Liver (tissue), 9 donors: ENCODE data around the gene LYSMD1. TPM values are rescaled to one million over a fixed set of nuclear protein-coding genes. Genes with fewer than 3 reads are reported as not detected.

Experiments used
- DNase-seq: peaks from one replicate; pipeline ENCODE4 v3.0.0-alpha.2; 2017; ENCODE audit warnings: low spot score
- H3K27ac ChIP-seq, 2 donors: one replicate each; pipeline ENCODE4 v1.7.0; 2013; ENCODE audit warnings: inconsistent platforms in 2 of 2, low read length in 2 of 2, control low read depth in 1 of 2, low read depth in 1 of 2, mild to moderate bottlenecking in 1 of 2
- H3K27me3 ChIP-seq, 4 donors: one replicate each; pipeline versions ENCODE4 v1.6.1 to v1.7.0; 2013; ENCODE audit warnings: low read length in 3 of 4, inconsistent platforms in 1 of 4, mild to moderate bottlenecking in 1 of 4, moderate library complexity in 1 of 4; ENCODE audit not compliant: control insufficient read depth in 4 of 4, insufficient read depth in 4 of 4
- H3K36me3 ChIP-seq, 4 donors: one replicate each; pipeline versions ENCODE4 v1.6.1 to v1.7.0; 2013; ENCODE audit warnings: low read length in 3 of 4, mild to moderate bottlenecking in 3 of 4, low read depth in 1 of 4, moderate library complexity in 1 of 4; ENCODE audit not compliant: control insufficient read depth in 4 of 4, insufficient read depth in 3 of 4
- H3K4me1 ChIP-seq, 4 donors: one replicate each; pipeline versions ENCODE4 v1.6.1 to v1.7.0; 2013; ENCODE audit warnings: low read length in 3 of 4, mild to moderate bottlenecking in 3 of 4, moderate library complexity in 1 of 4; ENCODE audit not compliant: control insufficient read depth in 4 of 4, insufficient read depth in 4 of 4
- H3K4me3 ChIP-seq, 3 donors: one replicate each; pipeline versions ENCODE4 v1.6.1 to v1.7.0; 2013; ENCODE audit warnings: low read length in 3 of 3, control low read depth in 1 of 3, low read depth in 1 of 3, mild to moderate bottlenecking in 1 of 3
- H3K9ac ChIP-seq, 2 donors: one replicate each; pipeline ENCODE4 v1.7.0; 2013; ENCODE audit warnings: low read length in 2 of 2, mild to moderate bottlenecking in 2 of 2, moderate library complexity in 2 of 2, control low read depth in 1 of 2, low read depth in 1 of 2
- H3K9me3 ChIP-seq, 4 donors: one replicate each; pipeline versions ENCODE4 v1.6.1 to v1.7.0; 2013; ENCODE audit warnings: low read length in 3 of 4; ENCODE audit not compliant: control insufficient read depth in 4 of 4
- EGR1 ChIP-seq, 2 donors: IDR thresholded peaks; 2 replicates each; pipeline ENCODE4 v1.6.1; 2016 to 2018; ENCODE audit warnings: antibody characterized with exemption in 2 of 2, low read depth in 2 of 2
- FOXA1 ChIP-seq: IDR thresholded peaks from 2 replicates; pipeline ENCODE4 v1.6.1; 2016; ENCODE audit warnings: antibody characterized with exemption
- FOXA2 ChIP-seq: IDR thresholded peaks from 2 replicates; pipeline ENCODE4 v1.6.1; 2016; ENCODE audit warnings: antibody characterized with exemption
- GABPA ChIP-seq, 2 donors: IDR thresholded peaks in 1 of 2; conservative IDR thresholded peaks in 1 of 2; 2 replicates each; pipeline ENCODE4 v1.6.1; 2016; ENCODE audit warnings: antibody characterized with exemption in 2 of 2, mild to moderate bottlenecking in 1 of 2, moderate library complexity in 1 of 2
- HNF4A ChIP-seq, 2 donors: conservative IDR thresholded peaks; 2 replicates each; pipeline ENCODE4 v1.6.1; 2016; ENCODE audit warnings: antibody characterized with exemption in 2 of 2, mild to moderate bottlenecking in 2 of 2
- JUND ChIP-seq, 2 donors: IDR thresholded peaks; 2 replicates each; pipeline ENCODE4 v1.6.1; 2016; ENCODE audit warnings: antibody characterized with exemption in 2 of 2
- NR2F2 ChIP-seq: IDR thresholded peaks from 2 replicates; pipeline ENCODE4 v1.6.1; 2016; ENCODE audit warnings: antibody characterized with exemption
- RAD21 ChIP-seq, 2 donors: IDR thresholded peaks; 2 replicates each; pipeline ENCODE4 v1.6.1; 2016; ENCODE audit warnings: antibody characterized with exemption in 2 of 2, mild to moderate bottlenecking in 2 of 2
- RXRA ChIP-seq, 2 donors: IDR thresholded peaks; 2 replicates each; pipeline ENCODE4 v1.6.1; 2017 to 2018; ENCODE audit warnings: antibody characterized with exemption in 2 of 2, mild to moderate bottlenecking in 1 of 2
- SP1 ChIP-seq: IDR thresholded peaks from 2 replicates; pipeline ENCODE4 v1.6.1; 2018; ENCODE audit warnings: antibody characterized with exemption, mild to moderate bottlenecking
- TAF1 ChIP-seq: conservative IDR thresholded peaks from 2 replicates; pipeline ENCODE4 v1.6.1; 2016; ENCODE audit warnings: antibody characterized with exemption, mild to moderate bottlenecking
- YY1 ChIP-seq: IDR thresholded peaks from 2 replicates; pipeline ENCODE4 v1.6.1; 2016; ENCODE audit warnings: antibody characterized with exemption, mild to moderate bottlenecking
- WGBS: extraction: QIAGEN DNeasy Blood & Tissue Kit; methylation state at CpG from one replicate; pipeline ENCODE4 v1.1.7; 2013; 5-methylcytosine and 5-hydroxymethylcytosine counted together
- polyA plus RNA-seq, 2 donors: library from polyadenylated mRNA; stranded (reverse) in 1 of 2; unstranded in 1 of 2; fragments of 200-250 nt in 1 of 2; fragments of >200 nt in 1 of 2; fragmentation: Nextera tagmentation in 1 of 2; extraction: Ambion mirVana in 1 of 2; gene quantifications; one replicate each; pipeline versions ENCODE4 v1.2.1 to v1.2.3, GENCODE V29; 2013 to 2015
- total RNA-seq, 2 donors: library from RNA; depleted of rRNA; stranded (reverse); fragments of >200 nt; gene quantifications; one replicate each; pipeline ENCODE4 v1.2.3, GENCODE V29; 2014
- TF ChIP-seq, protein P1 (sequence below): IDR thresholded peaks from 2 replicates; pipeline ENCODE4 v1.6.1; 2016; ENCODE audit warnings: antibody characterized with exemption
- TF ChIP-seq, protein P2 (sequence below): fragments of 150-350 bp; IDR thresholded peaks from 2 replicates; pipeline ENCODE4 v1.5.1; 2017; ENCODE audit warnings: improper control_type of control experiment, low read depth, low read length; ENCODE audit not compliant: missing input control
- TF ChIP-seq, protein P3 (sequence below): IDR thresholded peaks from 2 replicates; pipeline ENCODE4 v1.6.1; 2016; ENCODE audit warnings: antibody characterized with exemption
- TF ChIP-seq, protein P4 (sequence below): IDR thresholded peaks from 2 replicates; pipeline ENCODE4 v1.6.1; 2016; ENCODE audit warnings: antibody characterized with exemption
- TF ChIP-seq, protein P5 (sequence below): IDR thresholded peaks from 2 replicates; pipeline ENCODE4 v1.6.1; 2016; ENCODE audit warnings: antibody characterized with exemption, mild to moderate bottlenecking
- donor health status: healthy.
- donor health status: healthy.
- donor health status: healthy.
- donor health status: healthy.
- donor health status: healthy.

LYSMD1 gene
- total and polyA plus RNA-seq, 4 donors: 2.8 to 5.3 (median 3.9) TPM

DNA sequence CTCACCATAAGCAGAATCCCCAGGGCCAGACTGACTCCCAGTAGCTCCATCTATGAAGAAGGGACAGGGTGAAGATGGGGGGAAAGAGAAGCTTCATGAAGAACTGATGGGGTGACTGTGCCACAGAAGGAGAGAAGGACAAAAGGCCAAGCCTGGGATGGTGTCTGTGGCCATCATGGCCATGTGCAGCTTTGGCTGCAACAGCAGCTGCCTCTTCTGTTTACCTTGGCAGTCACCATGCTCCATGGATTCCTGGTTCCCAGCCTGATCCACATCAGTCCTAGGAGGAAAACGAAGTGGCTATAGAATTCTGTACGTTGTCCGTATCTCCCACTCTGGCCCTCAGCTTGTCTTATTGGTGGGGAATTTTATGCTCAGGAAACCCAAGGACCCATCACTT, 31.3 kb downstream of the LYSMD1 start:
- Histone ChIP-seq H3K27me3 (no peaks in the 10 kb centered on the region), H3K27ac (no peak overlapping the region), H3K36me3 (peaks cover 0 to 15% (median 4%) of the 10 kb centered on the region in 4 donors), H3K9ac (no peak overlapping the region), H3K9me3 (no peaks in the 10 kb centered on the region), H3K4me3 (no peak overlapping the region), H3K4me1 (no peaks in the 10 kb centered on the region)
- WGBS: 83% methylated on average over 3 of the region's 3 CpGs
- DNase-seq: no peak
- TF ChIP-seq RXRA (IDR thresholded peaks at IDR 0.05): no peak
- TF ChIP-seq TAF1: no peak
- no peak for TF ChIP-seq EGR1 (IDR thresholded peaks at IDR 0.05; ENCODE audit: low read depth in 2 of 2)
- TF ChIP-seq, protein P1, sequence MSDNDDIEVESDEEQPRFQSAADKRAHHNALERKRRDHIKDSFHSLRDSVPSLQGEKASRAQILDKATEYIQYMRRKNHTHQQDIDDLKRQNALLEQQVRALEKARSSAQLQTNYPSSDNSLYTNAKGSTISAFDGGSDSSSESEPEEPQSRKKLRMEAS: no peak
- TF ChIP-seq, protein P2, sequence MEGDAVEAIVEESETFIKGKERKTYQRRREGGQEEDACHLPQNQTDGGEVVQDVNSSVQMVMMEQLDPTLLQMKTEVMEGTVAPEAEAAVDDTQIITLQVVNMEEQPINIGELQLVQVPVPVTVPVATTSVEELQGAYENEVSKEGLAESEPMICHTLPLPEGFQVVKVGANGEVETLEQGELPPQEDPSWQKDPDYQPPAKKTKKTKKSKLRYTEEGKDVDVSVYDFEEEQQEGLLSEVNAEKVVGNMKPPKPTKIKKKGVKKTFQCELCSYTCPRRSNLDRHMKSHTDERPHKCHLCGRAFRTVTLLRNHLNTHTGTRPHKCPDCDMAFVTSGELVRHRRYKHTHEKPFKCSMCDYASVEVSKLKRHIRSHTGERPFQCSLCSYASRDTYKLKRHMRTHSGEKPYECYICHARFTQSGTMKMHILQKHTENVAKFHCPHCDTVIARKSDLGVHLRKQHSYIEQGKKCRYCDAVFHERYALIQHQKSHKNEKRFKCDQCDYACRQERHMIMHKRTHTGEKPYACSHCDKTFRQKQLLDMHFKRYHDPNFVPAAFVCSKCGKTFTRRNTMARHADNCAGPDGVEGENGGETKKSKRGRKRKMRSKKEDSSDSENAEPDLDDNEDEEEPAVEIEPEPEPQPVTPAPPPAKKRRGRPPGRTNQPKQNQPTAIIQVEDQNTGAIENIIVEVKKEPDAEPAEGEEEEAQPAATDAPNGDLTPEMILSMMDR: no peak
- TF ChIP-seq JUND (IDR thresholded peaks at IDR 0.05): no peak
- TF ChIP-seq GABPA (IDR thresholded peaks at IDR 0.05 in 1 of 2, conservative IDR thresholded peaks at IDR 0.05 in 1 of 2): no peak
- TF ChIP-seq, protein P3, sequence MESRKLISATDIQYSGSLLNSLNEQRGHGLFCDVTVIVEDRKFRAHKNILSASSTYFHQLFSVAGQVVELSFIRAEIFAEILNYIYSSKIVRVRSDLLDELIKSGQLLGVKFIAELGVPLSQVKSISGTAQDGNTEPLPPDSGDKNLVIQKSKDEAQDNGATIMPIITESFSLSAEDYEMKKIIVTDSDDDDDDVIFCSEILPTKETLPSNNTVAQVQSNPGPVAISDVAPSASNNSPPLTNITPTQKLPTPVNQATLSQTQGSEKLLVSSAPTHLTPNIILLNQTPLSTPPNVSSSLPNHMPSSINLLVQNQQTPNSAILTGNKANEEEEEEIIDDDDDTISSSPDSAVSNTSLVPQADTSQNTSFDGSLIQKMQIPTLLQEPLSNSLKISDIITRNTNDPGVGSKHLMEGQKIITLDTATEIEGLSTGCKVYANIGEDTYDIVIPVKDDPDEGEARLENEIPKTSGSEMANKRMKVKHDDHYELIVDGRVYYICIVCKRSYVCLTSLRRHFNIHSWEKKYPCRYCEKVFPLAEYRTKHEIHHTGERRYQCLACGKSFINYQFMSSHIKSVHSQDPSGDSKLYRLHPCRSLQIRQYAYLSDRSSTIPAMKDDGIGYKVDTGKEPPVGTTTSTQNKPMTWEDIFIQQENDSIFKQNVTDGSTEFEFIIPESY: no peak
- TF ChIP-seq, protein P4, sequence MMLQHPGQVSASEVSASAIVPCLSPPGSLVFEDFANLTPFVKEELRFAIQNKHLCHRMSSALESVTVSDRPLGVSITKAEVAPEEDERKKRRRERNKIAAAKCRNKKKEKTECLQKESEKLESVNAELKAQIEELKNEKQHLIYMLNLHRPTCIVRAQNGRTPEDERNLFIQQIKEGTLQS: no peak
- TF ChIP-seq, protein P5, sequence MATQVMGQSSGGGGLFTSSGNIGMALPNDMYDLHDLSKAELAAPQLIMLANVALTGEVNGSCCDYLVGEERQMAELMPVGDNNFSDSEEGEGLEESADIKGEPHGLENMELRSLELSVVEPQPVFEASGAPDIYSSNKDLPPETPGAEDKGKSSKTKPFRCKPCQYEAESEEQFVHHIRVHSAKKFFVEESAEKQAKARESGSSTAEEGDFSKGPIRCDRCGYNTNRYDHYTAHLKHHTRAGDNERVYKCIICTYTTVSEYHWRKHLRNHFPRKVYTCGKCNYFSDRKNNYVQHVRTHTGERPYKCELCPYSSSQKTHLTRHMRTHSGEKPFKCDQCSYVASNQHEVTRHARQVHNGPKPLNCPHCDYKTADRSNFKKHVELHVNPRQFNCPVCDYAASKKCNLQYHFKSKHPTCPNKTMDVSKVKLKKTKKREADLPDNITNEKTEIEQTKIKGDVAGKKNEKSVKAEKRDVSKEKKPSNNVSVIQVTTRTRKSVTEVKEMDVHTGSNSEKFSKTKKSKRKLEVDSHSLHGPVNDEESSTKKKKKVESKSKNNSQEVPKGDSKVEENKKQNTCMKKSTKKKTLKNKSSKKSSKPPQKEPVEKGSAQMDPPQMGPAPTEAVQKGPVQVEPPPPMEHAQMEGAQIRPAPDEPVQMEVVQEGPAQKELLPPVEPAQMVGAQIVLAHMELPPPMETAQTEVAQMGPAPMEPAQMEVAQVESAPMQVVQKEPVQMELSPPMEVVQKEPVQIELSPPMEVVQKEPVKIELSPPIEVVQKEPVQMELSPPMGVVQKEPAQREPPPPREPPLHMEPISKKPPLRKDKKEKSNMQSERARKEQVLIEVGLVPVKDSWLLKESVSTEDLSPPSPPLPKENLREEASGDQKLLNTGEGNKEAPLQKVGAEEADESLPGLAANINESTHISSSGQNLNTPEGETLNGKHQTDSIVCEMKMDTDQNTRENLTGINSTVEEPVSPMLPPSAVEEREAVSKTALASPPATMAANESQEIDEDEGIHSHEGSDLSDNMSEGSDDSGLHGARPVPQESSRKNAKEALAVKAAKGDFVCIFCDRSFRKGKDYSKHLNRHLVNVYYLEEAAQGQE: no peak
- TF ChIP-seq HNF4A (conservative IDR thresholded peaks at IDR 0.05): no peak
- TF ChIP-seq YY1: no peak

DNA sequence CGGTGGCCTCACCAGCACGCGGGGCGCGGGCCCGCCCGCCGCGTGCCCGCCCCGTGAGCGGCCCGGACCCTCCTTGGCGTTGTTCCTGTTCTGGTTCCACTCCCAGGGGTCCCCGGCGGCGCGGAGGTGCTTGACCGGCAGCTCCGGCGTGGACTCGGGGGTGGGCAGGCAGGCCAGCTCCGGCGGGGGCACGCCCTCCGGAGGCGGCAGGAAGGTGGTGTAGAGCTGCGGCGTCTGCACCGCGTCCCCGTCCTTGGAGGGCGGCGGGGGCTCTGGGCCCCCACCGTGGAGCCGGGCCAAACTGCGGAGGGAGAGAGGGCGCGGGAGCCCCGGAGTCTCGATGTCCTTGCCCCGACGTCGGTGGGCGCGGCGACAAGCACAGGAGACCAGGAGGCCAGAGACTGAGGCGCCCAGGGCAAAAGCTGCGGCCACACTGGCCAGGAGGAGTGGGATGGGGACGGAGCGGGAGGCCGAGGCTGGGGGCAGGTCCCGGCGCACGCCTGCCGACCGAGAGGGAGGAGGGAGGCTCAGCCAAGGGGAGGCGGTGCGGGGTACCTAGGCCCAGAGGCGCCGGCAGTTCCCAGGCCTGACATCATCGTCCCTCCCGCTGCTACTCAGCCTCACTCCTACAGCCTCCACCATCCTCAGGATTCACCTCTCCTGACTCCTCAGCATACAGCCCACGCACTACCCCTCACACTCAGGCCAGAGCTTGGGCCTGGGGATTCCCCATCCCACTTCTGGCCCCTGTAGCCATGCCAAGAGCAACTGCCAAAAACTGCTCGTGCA, 32.5 kb downstream of the LYSMD1 start:
- Histone ChIP-seq H3K9ac (no peak overlapping the region), H3K4me3 (no peak overlapping the region), H3K9me3 (no peaks in the 10 kb centered on the region), H3K4me1 (no peaks in the 10 kb centered on the region), H3K27me3 (no peaks in the 10 kb centered on the region), H3K27ac (no peak overlapping the region), H3K36me3 (peaks cover 0 to 10% (median 4%) of the 10 kb centered on the region in 4 donors)
- whole genome bisulfite sequencing: 89% methylated on average over 65 of the region's 65 CpGs
- no peak for DNase-seq
- no peak for TF ChIP-seq FOXA2
- TF ChIP-seq, protein P1: no peak
- no peak for TF ChIP-seq RAD21 (IDR thresholded peaks at IDR 0.05)
- TF ChIP-seq, protein P4: no peak
- TF ChIP-seq TAF1: no peak
- TF ChIP-seq NR2F2: no peak
- no peak for TF ChIP-seq EGR1 (IDR thresholded peaks at IDR 0.05; ENCODE audit: low read depth in 2 of 2)
- TF ChIP-seq JUND (IDR thresholded peaks at IDR 0.05): no peak
- TF ChIP-seq RXRA (IDR thresholded peaks at IDR 0.05): no peak
- TF ChIP-seq GABPA (IDR thresholded peaks at IDR 0.05 in 1 of 2, conservative IDR thresholded peaks at IDR 0.05 in 1 of 2): no peak
- no peak for TF ChIP-seq FOXA1
- no peak for TF ChIP-seq YY1
- no peak for TF ChIP-seq SP1
- TF ChIP-seq, protein P5: no peak
- no peak for TF ChIP-seq HNF4A (conservative IDR thresholded peaks at IDR 0.05)
